NCI-H2107 (cell line): ENCODE measurements around the gene PRSS12.

Experiments used
- DNase-seq: peaks from one replicate; lab custom pipeline; 2025; lab: John Stamatoyannopoulos, UW

The PRSS12 gene

GRCh38 chr4:118357601-118358000 lies 4.8 kb upstream of the PRSS12 start:
- DNase-seq = no peak

GRCh38 chr4:118356731-118357130 lies 3.9 kb upstream of the PRSS12 start:
- DNase-seq = no peak

- no peak for DNase-seq
These were observed 3.3 kb upstream of the PRSS12 start for GRCh38 chr4:118356111-118356510.

- no peak for DNase-seq
These were observed 2.1 kb upstream of the PRSS12 start for GRCh38 chr4:118354913-118355312.

- DNase-seq = no peak
These were observed 779 bp upstream of the PRSS12 start for GRCh38 chr4:118353534-118354030.

- no peak for DNase-seq
These were observed 664 bp downstream of the PRSS12 start for GRCh38 chr4:118351851-118352827.

GRCh38 chr4:118350961-118351360 lies 1.8 kb downstream of the PRSS12 start:
- no peak for DNase-seq

- DNase-seq = no peak
These were observed 3.9 kb downstream of the PRSS12 start for GRCh38 chr4:118348886-118349285.

- DNase-seq = no peak
These were observed 6.3 kb downstream of the PRSS12 start for GRCh38 chr4:118346495-118346894.

GRCh38 chr4:118345813-118346212 lies 7.0 kb downstream of the PRSS12 start:
- no peak for DNase-seq

- no peak for DNase-seq
These were observed 8.0 kb downstream of the PRSS12 start for GRCh38 chr4:118344801-118345200.

GRCh38 chr4:118343501-118343900 lies 9.3 kb downstream of the PRSS12 start:
- DNase-seq = no peak

- DNase-seq = no peak
These were observed 12.7 kb downstream of the PRSS12 start for GRCh38 chr4:118340109-118340508.

- DNase-seq = no peak
These were observed 13.6 kb downstream of the PRSS12 start for GRCh38 chr4:118338981-118339765.

GRCh38 chr4:118338518-118338917 lies 14.3 kb downstream of the PRSS12 start:
- DNase-seq = no peak

- no peak for DNase-seq
These were observed 14.8 kb downstream of the PRSS12 start for GRCh38 chr4:118337954-118338353.

- no peak for DNase-seq
These were observed 17.0 kb downstream of the PRSS12 start for GRCh38 chr4:118335774-118336173.

- DNase-seq = no peak
These were observed 17.5 kb downstream of the PRSS12 start for GRCh38 chr4:118335324-118335723.

- DNase-seq = no peak
These were observed 21.5 kb downstream of the PRSS12 start for GRCh38 chr4:118331352-118331751.

GRCh38 chr4:118329849-118330248 lies 23.0 kb downstream of the PRSS12 start:
- DNase-seq = no peak

GRCh38 chr4:118327554-118328241 lies 25.1 kb downstream of the PRSS12 start:
- DNase-seq = no peak

GRCh38 chr4:118326585-118326984 lies 26.2 kb downstream of the PRSS12 start:
- DNase-seq = no peak
